ENCODE data around the gene ISCA2. TPM values are rescaled to one million over a fixed set of nuclear protein-coding genes. Genes with fewer than 3 reads are reported as not detected.

ISCA2 gene
- total RNA-seq, 2 donors from 2014 or later: 40.5 to 58.1 TPM

- no peak overlapping the region for H3K27ac ChIP-seq (ENCODE audit: low read depth, low read length)
- H3K9me3 ChIP-seq (ENCODE audit: control insufficient read depth, low read length): peaks cover 8% of the 10 kb centered on the region
- Mint-ChIP-seq H3K27ac (no peak overlapping the region), H3K27me3 (ENCODE audit: insufficient read depth) (peaks cover 5% of the 10 kb centered on the region), H3K36me3 (ENCODE audit: low read depth) (peaks cover 8% of the 10 kb centered on the region), H3K4me1 (peaks cover 7% of the 10 kb centered on the region), H3K9me3 (peaks cover 14% of the 10 kb centered on the region), H3K4me3 (no peak overlapping the region)
- 95 to 100% methylated on average over 4 to 6 of the region's 6 CpGs for WGBS, 2 experiments (ENCODE audit: insufficient coverage in 1 of 2, insufficient read length in 1 of 2)
- no peaks in the 10 kb centered on the region for H3K4me1 ChIP-seq (ENCODE audit: control insufficient read depth, insufficient read depth, low read length)
- H3K4me3 ChIP-seq (ENCODE audit: low read length): no peak overlapping the region
- peak; percentile 36 for DNase-seq
- no peaks in the 10 kb centered on the region for H3K27me3 ChIP-seq (ENCODE audit: control insufficient read depth, insufficient read depth, low read length, poor library complexity, severe bottlenecking)
- H3K9ac ChIP-seq (ENCODE audit: extremely low read depth, low read length, poor library complexity, severe bottlenecking): no peak overlapping the region
- TF ChIP-seq CTCF (conservative IDR thresholded peaks at IDR 0.05): no peak
- H3K36me3 ChIP-seq (ENCODE audit: control insufficient read depth, insufficient read depth, low read length): no peaks in the 10 kb centered on the region
Measured at GRCh38 chr14:74459976-74460375, 33.6 kb upstream of the ISCA2 start.

GRCh38 chr14:74462993-74463392 is 30.6 kb upstream of the ISCA2 start:
- Histone ChIP-seq H3K27me3 (ENCODE audit: control insufficient read depth, insufficient read depth, low read length, poor library complexity, severe bottlenecking) (no peaks in the 10 kb centered on the region), H3K4me1 (ENCODE audit: control insufficient read depth, insufficient read depth, low read length) (no peaks in the 10 kb centered on the region), H3K27ac (ENCODE audit: low read depth, low read length) (no peak overlapping the region), H3K9ac (ENCODE audit: extremely low read depth, low read length, poor library complexity, severe bottlenecking) (no peak overlapping the region), H3K4me3 (ENCODE audit: low read length) (no peak overlapping the region), H3K9me3 (ENCODE audit: control insufficient read depth, low read length) (no peaks in the 10 kb centered on the region), H3K36me3 (ENCODE audit: control insufficient read depth, insufficient read depth, low read length) (no peaks in the 10 kb centered on the region)
- 89 to 92% methylated on average over 3 of the region's 3 CpGs for WGBS, 2 experiments (ENCODE audit: insufficient coverage in 1 of 2, insufficient read length in 1 of 2)
- Mint-ChIP-seq H3K9me3 (no peaks in the 10 kb centered on the region), H3K36me3 (ENCODE audit: low read depth) (peaks cover 2% of the 10 kb centered on the region), H3K4me3 (no peak overlapping the region), H3K27ac (no peak overlapping the region), H3K4me1 (peaks cover 5% of the 10 kb centered on the region), H3K27me3 (ENCODE audit: insufficient read depth) (peaks cover 5% of the 10 kb centered on the region)
- DNase-seq: peak; percentile 25
- no peak for TF ChIP-seq CTCF (conservative IDR thresholded peaks at IDR 0.05)

DNA sequence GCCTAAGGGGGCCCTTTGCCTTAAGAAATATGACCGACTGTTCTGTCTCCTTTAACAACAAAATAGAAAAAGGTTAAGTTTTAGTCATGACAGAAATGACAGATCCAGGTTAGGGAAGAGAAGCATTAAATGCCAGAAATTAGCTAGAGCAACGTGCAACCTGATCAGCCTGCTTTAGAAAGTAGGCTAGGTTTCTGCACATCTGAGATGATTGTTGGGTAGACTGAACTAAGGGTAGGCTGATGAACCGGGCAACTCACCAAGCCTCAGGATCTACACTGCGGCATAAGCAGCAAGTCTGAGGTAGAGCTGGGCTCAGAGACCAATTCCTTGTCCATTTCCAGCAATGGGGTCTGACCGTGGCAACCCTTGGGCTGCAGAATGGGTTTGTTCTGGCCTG is 29.9 kb upstream of the ISCA2 start:
- Mint-ChIP-seq H3K27me3 (ENCODE audit: insufficient read depth) (peaks cover 5% of the 10 kb centered on the region), H3K9me3 (no peaks in the 10 kb centered on the region), H3K4me1 (peaks cover 10% of the 10 kb centered on the region), H3K27ac (no peak overlapping the region), H3K4me3 (no peak overlapping the region), H3K36me3 (ENCODE audit: low read depth) (peaks cover 5% of the 10 kb centered on the region)
- Histone ChIP-seq H3K9ac (ENCODE audit: extremely low read depth, low read length, poor library complexity, severe bottlenecking) (no peak overlapping the region), H3K9me3 (ENCODE audit: control insufficient read depth, low read length) (no peaks in the 10 kb centered on the region), H3K27me3 (ENCODE audit: control insufficient read depth, insufficient read depth, low read length, poor library complexity, severe bottlenecking) (no peaks in the 10 kb centered on the region), H3K4me3 (ENCODE audit: low read length) (no peak overlapping the region), H3K36me3 (ENCODE audit: control insufficient read depth, insufficient read depth, low read length) (no peaks in the 10 kb centered on the region), H3K27ac (ENCODE audit: low read depth, low read length) (no peak overlapping the region), H3K4me1 (ENCODE audit: control insufficient read depth, insufficient read depth, low read length) (no peaks in the 10 kb centered on the region)
- no peak for TF ChIP-seq CTCF (conservative IDR thresholded peaks at IDR 0.05)
- no peak for DNase-seq
- WGBS, 2 experiments (ENCODE audit: insufficient coverage in 1 of 2, insufficient read length in 1 of 2): 91 to 92% methylated on average over 5 of the region's 5 CpGs

All from endodermal cell (in vitro differentiated cells).